Right lobe of liver (tissue), 4 donors: ENCODE data around the gene SDHAF1.

Experiments
- POLR2A ChIP-seq: fragments of 450-650 bp; IDR thresholded peaks from one replicate; pipeline ENCODE4 v1.6.1; 2017; ENCODE audit warnings: antibody characterized with exemption, mild to moderate bottlenecking
- TF ChIP-seq, protein P1 (sequence below), 4 donors: fragments of 200-600 bp in 3 of 4; fragments of 450-650 bp in 1 of 4; IDR thresholded peaks; one replicate each; pipeline versions ENCODE4 v1.5.1 to v1.8.0; 2016 to 2022; ENCODE audit warnings: antibody characterized with exemption in 4 of 4, mild to moderate bottlenecking in 2 of 4
- donor health status: DM: no; HTN: no; CAD: no.
- donor health status: DM: no; HTN: no; CAD: no.
- donor health status: DM: no; HTN: yes; CAD: no.

GRCh38 chr19:35983177-35983576 lies 11.8 kb upstream of the SDHAF1 start:
- TF ChIP-seq, protein P1, sequence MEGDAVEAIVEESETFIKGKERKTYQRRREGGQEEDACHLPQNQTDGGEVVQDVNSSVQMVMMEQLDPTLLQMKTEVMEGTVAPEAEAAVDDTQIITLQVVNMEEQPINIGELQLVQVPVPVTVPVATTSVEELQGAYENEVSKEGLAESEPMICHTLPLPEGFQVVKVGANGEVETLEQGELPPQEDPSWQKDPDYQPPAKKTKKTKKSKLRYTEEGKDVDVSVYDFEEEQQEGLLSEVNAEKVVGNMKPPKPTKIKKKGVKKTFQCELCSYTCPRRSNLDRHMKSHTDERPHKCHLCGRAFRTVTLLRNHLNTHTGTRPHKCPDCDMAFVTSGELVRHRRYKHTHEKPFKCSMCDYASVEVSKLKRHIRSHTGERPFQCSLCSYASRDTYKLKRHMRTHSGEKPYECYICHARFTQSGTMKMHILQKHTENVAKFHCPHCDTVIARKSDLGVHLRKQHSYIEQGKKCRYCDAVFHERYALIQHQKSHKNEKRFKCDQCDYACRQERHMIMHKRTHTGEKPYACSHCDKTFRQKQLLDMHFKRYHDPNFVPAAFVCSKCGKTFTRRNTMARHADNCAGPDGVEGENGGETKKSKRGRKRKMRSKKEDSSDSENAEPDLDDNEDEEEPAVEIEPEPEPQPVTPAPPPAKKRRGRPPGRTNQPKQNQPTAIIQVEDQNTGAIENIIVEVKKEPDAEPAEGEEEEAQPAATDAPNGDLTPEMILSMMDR (IDR thresholded peaks at IDR 0.05): no peak
- TF ChIP-seq POLR2A: no peak
